ENCODE results near the gene CELF4. TPM values are rescaled to one million over a fixed set of nuclear protein-coding genes. Genes with fewer than 3 reads are reported as not detected.

The CELF4 gene
- total RNA-seq, 1 experiment from 2014 or later, result not detected

GRCh38 chr18:37501136-37501535 lies 64.5 kb downstream of the CELF4 start:
- H3K27me3 ChIP-seq (replicated peaks), result no peaks in the 10 kb centered on the region; the same call in 1 of the 2 replicates
- H3K27ac ChIP-seq, result no peak overlapping the region

GRCh38 chr18:37499913-37500312 lies 65.7 kb downstream of the CELF4 start:
- Histone ChIP-seq H3K27me3 (replicated peaks) (no peaks in the 10 kb centered on the region; the same call in 1 of the 2 replicates), H3K4me3 (no peak overlapping the region), H3K9me3 (replicated peaks) (no peaks in the 10 kb centered on the region), H3K4me1 (replicated peaks) (no peaks in the 10 kb centered on the region), H3K36me3 (no peaks in the 10 kb centered on the region), H3K27ac (no peak overlapping the region)
- DNase-seq (ENCODE audit: low read depth in 1 of 2, low spot score in 2 of 2), result no peak

More at GRCh38 chr18:37501136-37501535, 64.5 kb downstream of the CELF4 start:
- Histone ChIP-seq H3K4me3 (no peak overlapping the region), H3K4me1 (replicated peaks) (no peaks in the 10 kb centered on the region), H3K9me3 (replicated peaks) (no peaks in the 10 kb centered on the region), H3K36me3 (no peaks in the 10 kb centered on the region)
- no peak for DNase-seq (ENCODE audit: low read depth in 1 of 2, low spot score in 2 of 2)

- H3K4me1 ChIP-seq (replicated peaks), result no peaks in the 10 kb centered on the region
- H3K9me3 ChIP-seq (replicated peaks), result no peaks in the 10 kb centered on the region
- DNase-seq (ENCODE audit: low read depth in 1 of 2, low spot score in 2 of 2), result no peak
- no peak overlapping the region for H3K27ac ChIP-seq
- no peaks in the 10 kb centered on the region for H3K36me3 ChIP-seq
- no peaks in the 10 kb centered on the region; the same call in 1 of the 2 replicates for H3K27me3 ChIP-seq (replicated peaks)
- H3K4me3 ChIP-seq, result no peak overlapping the region
These were observed 66.6 kb downstream of the CELF4 start for GRCh38 chr18:37499044-37499443.

- Histone ChIP-seq H3K9me3 (replicated peaks) (no peaks in the 10 kb centered on the region), H3K27me3 (replicated peaks) (no peaks in the 10 kb centered on the region; the same call in 1 of the 2 replicates), H3K36me3 (no peaks in the 10 kb centered on the region), H3K27ac (no peak overlapping the region), H3K4me1 (replicated peaks) (no peaks in the 10 kb centered on the region), H3K4me3 (no peak overlapping the region)
- no peak for DNase-seq (ENCODE audit: low read depth in 1 of 2, low spot score in 2 of 2)
These were observed 67.6 kb downstream of the CELF4 start for GRCh38 chr18:37497853-37498518.

- H3K4me1 ChIP-seq (replicated peaks), result no peaks in the 10 kb centered on the region
- H3K27ac ChIP-seq, result no peak overlapping the region
- no peaks in the 10 kb centered on the region for H3K9me3 ChIP-seq (replicated peaks)
- H3K4me3 ChIP-seq, result no peak overlapping the region
- H3K27me3 ChIP-seq (replicated peaks), result no peaks in the 10 kb centered on the region; the same call in 1 of the 2 replicates
- H3K36me3 ChIP-seq, result no peaks in the 10 kb centered on the region
- no peak for DNase-seq (ENCODE audit: low read depth in 1 of 2, low spot score in 2 of 2)
These were observed 69.0 kb downstream of the CELF4 start for GRCh38 chr18:37496568-37496967.

GRCh38 chr18:37495354-37495753 lies 70.2 kb downstream of the CELF4 start:
- H3K4me1 ChIP-seq (replicated peaks), result no peaks in the 10 kb centered on the region
- H3K27me3 ChIP-seq (replicated peaks), result no peaks in the 10 kb centered on the region
- DNase-seq (ENCODE audit: low read depth in 1 of 2, low spot score in 2 of 2), result no peak
- H3K9me3 ChIP-seq (replicated peaks), result no peaks in the 10 kb centered on the region
- no peak overlapping the region for H3K4me3 ChIP-seq
- no peaks in the 10 kb centered on the region for H3K36me3 ChIP-seq
- no peak overlapping the region for H3K27ac ChIP-seq

GRCh38 chr18:37494406-37494805 lies 71.2 kb downstream of the CELF4 start:
- Histone ChIP-seq H3K27ac (no peak overlapping the region), H3K4me3 (no peak overlapping the region), H3K27me3 (replicated peaks) (peaks cover 4% of the 10 kb centered on the region), H3K36me3 (no peaks in the 10 kb centered on the region), H3K9me3 (replicated peaks) (no peaks in the 10 kb centered on the region), H3K4me1 (replicated peaks) (no peaks in the 10 kb centered on the region)
- no peak for DNase-seq (ENCODE audit: low read depth in 1 of 2, low spot score in 2 of 2)

GRCh38 chr18:37493352-37493935 lies 72.2 kb downstream of the CELF4 start:
- Histone ChIP-seq H3K27me3 (replicated peaks) (peaks cover 9% of the 10 kb centered on the region), H3K4me1 (replicated peaks) (no peaks in the 10 kb centered on the region), H3K4me3 (no peak overlapping the region), H3K27ac (no peak overlapping the region), H3K36me3 (no peaks in the 10 kb centered on the region), H3K9me3 (replicated peaks) (no peaks in the 10 kb centered on the region)
- DNase-seq (ENCODE audit: low read depth in 1 of 2, low spot score in 2 of 2), result no peak

- no peaks in the 10 kb centered on the region for H3K9me3 ChIP-seq (replicated peaks)
- H3K4me3 ChIP-seq, result no peak overlapping the region
- no peaks in the 10 kb centered on the region for H3K4me1 ChIP-seq (replicated peaks)
- no peak for DNase-seq (ENCODE audit: low read depth in 1 of 2, low spot score in 2 of 2)
- no peaks in the 10 kb centered on the region for H3K36me3 ChIP-seq
- H3K27ac ChIP-seq, result no peak overlapping the region
- peaks cover 11% of the 10 kb centered on the region for H3K27me3 ChIP-seq (replicated peaks)
These were observed 72.6 kb downstream of the CELF4 start for GRCh38 chr18:37492952-37493351.

GRCh38 chr18:37491526-37491925 lies 74.1 kb downstream of the CELF4 start:
- Histone ChIP-seq H3K4me1 (replicated peaks) (no peaks in the 10 kb centered on the region), H3K4me3 (no peak overlapping the region), H3K36me3 (no peaks in the 10 kb centered on the region), H3K27me3 (replicated peaks) (peaks cover 13% of the 10 kb centered on the region), H3K27ac (no peak overlapping the region), H3K9me3 (replicated peaks) (no peaks in the 10 kb centered on the region)
- no peak for DNase-seq (ENCODE audit: low read depth in 1 of 2, low spot score in 2 of 2)

GRCh38 chr18:37489998-37490397 lies 75.6 kb downstream of the CELF4 start:
- no peak for DNase-seq (ENCODE audit: low read depth in 1 of 2, low spot score in 2 of 2)
- Histone ChIP-seq H3K4me1 (replicated peaks) (no peaks in the 10 kb centered on the region), H3K27me3 (replicated peaks) (peaks cover 13% of the 10 kb centered on the region)

GRCh38 chr18:37489011-37489410 lies 76.6 kb downstream of the CELF4 start:
- Histone ChIP-seq H3K4me3 (no peak overlapping the region), H3K27ac (no peak overlapping the region), H3K4me1 (replicated peaks) (no peaks in the 10 kb centered on the region), H3K27me3 (replicated peaks) (peaks cover 13% of the 10 kb centered on the region), H3K36me3 (no peaks in the 10 kb centered on the region), H3K9me3 (replicated peaks) (no peaks in the 10 kb centered on the region)
- DNase-seq (ENCODE audit: low read depth in 1 of 2, low spot score in 2 of 2), result no peak

More at GRCh38 chr18:37489998-37490397, 75.6 kb downstream of the CELF4 start:
- Histone ChIP-seq H3K27ac (no peak overlapping the region), H3K36me3 (no peaks in the 10 kb centered on the region), H3K4me3 (no peak overlapping the region), H3K9me3 (replicated peaks) (no peaks in the 10 kb centered on the region)

- no peak overlapping the region for H3K4me3 ChIP-seq
- H3K27ac ChIP-seq, result no peak overlapping the region
- H3K9me3 ChIP-seq (replicated peaks), result no peaks in the 10 kb centered on the region
- no peaks in the 10 kb centered on the region for H3K36me3 ChIP-seq
- no peaks in the 10 kb centered on the region for H3K4me1 ChIP-seq (replicated peaks)
- H3K27me3 ChIP-seq (replicated peaks), result peaks cover 13% of the 10 kb centered on the region
- no peak for DNase-seq (ENCODE audit: low read depth in 1 of 2, low spot score in 2 of 2)
These were observed 78.2 kb downstream of the CELF4 start for GRCh38 chr18:37487400-37487867.

GRCh38 chr18:37486848-37487247 lies 78.8 kb downstream of the CELF4 start:
- Histone ChIP-seq H3K36me3 (no peaks in the 10 kb centered on the region), H3K4me1 (replicated peaks) (no peaks in the 10 kb centered on the region), H3K27ac (no peak overlapping the region), H3K27me3 (replicated peaks) (peaks cover 13% of the 10 kb centered on the region), H3K9me3 (replicated peaks) (no peaks in the 10 kb centered on the region), H3K4me3 (no peak overlapping the region)
- DNase-seq (ENCODE audit: low read depth in 1 of 2, low spot score in 2 of 2), result no peak

All from SJSA1 (cell line).